Measurements from ENCODE around the gene TRAPPC2L. TPM values are rescaled to one million over a fixed set of nuclear protein-coding genes. Genes with fewer than 3 reads are reported as not detected.

TRAPPC2L gene
- total and polyA plus RNA-seq, 2 donors (not counting 1 experiment from before 2014, with no cell fraction given), result 33.5 to 65.1 TPM

GRCh38 chr16:88896238-88897070 lies 39.5 kb downstream of the TRAPPC2L start:
- H3K9ac ChIP-seq (ENCODE audit: low read length), result no peak overlapping the region
- DNase-seq, result no peak
- ATAC-seq (ENCODE audit: low read depth), result no peak
- H3K36me3 ChIP-seq (replicated peaks in 1 of 2; ENCODE audit: control extremely low read depth in 1 of 2, control insufficient read depth in 1 of 2, extremely low read depth in 1 of 2, insufficient read depth in 2 of 2, low read length in 1 of 2), result peaks cover 0 to 73% of the 10 kb centered on the region in 2 experiments
- no peak overlapping the region for H3K27ac ChIP-seq (ENCODE audit: low read length in 2 of 2)
- peaks cover 58% of the 10 kb centered on the region for H3K79me2 ChIP-seq (ENCODE audit: control insufficient read depth, insufficient read depth, low read length)
- ChIA-PET POLR2A (no interaction called here), CTCF (no interaction called here)
- H3K4me3 ChIP-seq (ENCODE audit: control extremely low read depth in 1 of 5, extremely low read depth in 1 of 5, insufficient read depth in 1 of 5, low read depth in 2 of 5, low read length in 4 of 5), result no peak overlapping the region
- Mint-ChIP-seq H3K4me3 (no peak overlapping the region), H3K27me3 (no peaks in the 10 kb centered on the region), H3K4me1 (peaks cover 12% of the 10 kb centered on the region), H3K27ac (peak overlapping the region; percentile 20), H3K9me3 (ENCODE audit: insufficient read depth) (no peaks in the 10 kb centered on the region)
- peaks cover 15 to 17% of the 10 kb centered on the region in 2 donors for H3K4me1 ChIP-seq (ENCODE audit: control insufficient read depth in 2 of 2, insufficient read depth in 2 of 2, low read length in 2 of 2)
- H3K9me3 ChIP-seq (ENCODE audit: control extremely low read depth in 1 of 3, control insufficient read depth in 2 of 3, insufficient read depth in 1 of 3, low read length in 2 of 3), result no peaks in the 10 kb centered on the region
- no peak overlapping the region for H3K4me2 ChIP-seq (replicated peaks; ENCODE audit: low read depth, low read length, poor library complexity, severe bottlenecking)
- H2AFZ ChIP-seq (ENCODE audit: insufficient read depth, low read depth, low read length, poor library complexity, severe bottlenecking), result no peak overlapping the region
- intact Hi-C loops (cut with micrococcal nuclease), result no loop called here
- TF ChIP-seq EZH2 (IDR thresholded peaks at IDR 0.05; ENCODE audit: borderline replicate concordance, insufficient read depth, low read depth, low read length, poor library complexity, severe bottlenecking), result no peak
- no peak for TF ChIP-seq CTCF (IDR thresholded peaks at IDR 0.05)
- WGBS (ENCODE audit: insufficient coverage), result 96% methylated on average over 57 of the region's 57 CpGs
- no peaks in the 10 kb centered on the region for H3K27me3 ChIP-seq (replicated peaks in 1 of 4; ENCODE audit: control extremely low read depth in 1 of 4, control insufficient read depth in 3 of 4, insufficient read depth in 4 of 4, low read length in 3 of 4)
- H4K20me1 ChIP-seq (ENCODE audit: control insufficient read depth, insufficient read depth, low read length, poor library complexity, severe bottlenecking), result peaks cover 98% of the 10 kb centered on the region

GRCh38 chr16:88897696-88898425 lies 40.9 kb downstream of the TRAPPC2L start:
- H3K4me2 ChIP-seq (replicated peaks; ENCODE audit: low read depth, low read length, poor library complexity, severe bottlenecking), result no peak overlapping the region
- H3K9me3 ChIP-seq (ENCODE audit: control extremely low read depth in 1 of 3, control insufficient read depth in 2 of 3, insufficient read depth in 1 of 3, low read length in 2 of 3), result no peaks in the 10 kb centered on the region
- H3K27ac ChIP-seq (ENCODE audit: low read length in 2 of 2), result no peak overlapping the region
- Mint-ChIP-seq H3K4me3 (no peak overlapping the region), H3K27me3 (no peaks in the 10 kb centered on the region), H3K9me3 (ENCODE audit: insufficient read depth) (no peaks in the 10 kb centered on the region), H3K27ac (no peak overlapping the region), H3K4me1 (peaks cover 12% of the 10 kb centered on the region)
- WGBS (ENCODE audit: insufficient coverage), result 90% methylated on average over 31 of the region's 34 CpGs
- peaks cover 0 to 65% of the 10 kb centered on the region in 2 experiments for H3K36me3 ChIP-seq (replicated peaks in 1 of 2; ENCODE audit: control extremely low read depth in 1 of 2, control insufficient read depth in 1 of 2, extremely low read depth in 1 of 2, insufficient read depth in 2 of 2, low read length in 1 of 2)
- peaks cover 15 to 17% of the 10 kb centered on the region in 2 donors for H3K4me1 ChIP-seq (ENCODE audit: control insufficient read depth in 2 of 2, insufficient read depth in 2 of 2, low read length in 2 of 2)
- TF ChIP-seq CTCF (IDR thresholded peaks at IDR 0.05) (no peak), EZH2 (IDR thresholded peaks at IDR 0.05; ENCODE audit: borderline replicate concordance, insufficient read depth, low read depth, low read length, poor library complexity, severe bottlenecking) (no peak)
- intact Hi-C loops (cut with micrococcal nuclease), result no loop called here
- H2AFZ ChIP-seq (ENCODE audit: insufficient read depth, low read depth, low read length, poor library complexity, severe bottlenecking), result no peak overlapping the region
- ATAC-seq (ENCODE audit: low read depth) (no peak), DNase-seq (no peak)
- POLR2A ChIA-PET, result no interaction called here
- CTCF ChIA-PET, result no interaction called here
- no peak overlapping the region for H3K4me3 ChIP-seq (ENCODE audit: control extremely low read depth in 1 of 5, extremely low read depth in 1 of 5, insufficient read depth in 1 of 5, low read depth in 2 of 5, low read length in 4 of 5)
- H3K79me2 ChIP-seq (ENCODE audit: control insufficient read depth, insufficient read depth, low read length), result peaks cover 68% of the 10 kb centered on the region
- no peaks in the 10 kb centered on the region for H3K27me3 ChIP-seq (replicated peaks in 1 of 4; ENCODE audit: control extremely low read depth in 1 of 4, control insufficient read depth in 3 of 4, insufficient read depth in 4 of 4, low read length in 3 of 4)
- H3K9ac ChIP-seq (ENCODE audit: low read length), result no peak overlapping the region
- H4K20me1 ChIP-seq (ENCODE audit: control insufficient read depth, insufficient read depth, low read length, poor library complexity, severe bottlenecking), result peaks cover 98% of the 10 kb centered on the region
